Endothelial cell (in vitro differentiated cells): ENCODE results near the gene CXCR5. TPM values are rescaled to one million over a fixed set of nuclear protein-coding genes. Genes with fewer than 3 reads are reported as not detected.

Experiments used
- DNase-seq: peaks from one replicate; pipeline ENCODE4 v3.0.0; 2021; ENCODE audit warnings: low spot score
- H3K27ac Mint-ChIP-seq: one replicate; pipeline ENCODE4 v1.8.0; 2021; ENCODE audit warnings: mixed read lengths, inconsistent platforms; ENCODE audit not compliant: unreplicated experiment
- H3K27me3 Mint-ChIP-seq: one replicate; pipeline ENCODE4 v1.8.0; 2021; ENCODE audit warnings: mild to moderate bottlenecking, moderate library complexity, mixed read lengths, inconsistent platforms; ENCODE audit not compliant: unreplicated experiment
- H3K36me3 Mint-ChIP-seq: one replicate; pipeline ENCODE4 v1.8.0; 2021; ENCODE audit warnings: mild to moderate bottlenecking, low read depth, mixed read lengths, inconsistent platforms; ENCODE audit not compliant: unreplicated experiment
- H3K4me1 Mint-ChIP-seq: one replicate; pipeline ENCODE4 v1.8.0; 2021; ENCODE audit warnings: mild to moderate bottlenecking, mixed read lengths, inconsistent platforms; ENCODE audit not compliant: unreplicated experiment
- H3K4me3 Mint-ChIP-seq: one replicate; pipeline ENCODE4 v1.8.0; 2021; ENCODE audit warnings: mild to moderate bottlenecking, mixed read lengths, inconsistent platforms; ENCODE audit not compliant: unreplicated experiment
- H3K9me3 Mint-ChIP-seq: one replicate; pipeline ENCODE4 v1.8.0; 2021; ENCODE audit warnings: mixed read lengths, inconsistent platforms; ENCODE audit not compliant: unreplicated experiment
- total RNA-seq: library from RNA; stranded (reverse); fragmentation: NEBNext Ultra II Directional; extraction: Animal tissue kit (Norgen Biotek cat#: 25700); gene quantifications from one replicate; pipeline ENCODE4 v1.2.1, GENCODE V29; 2021; ENCODE audit not compliant: unreplicated experiment
- TF ChIP-seq, protein P1 (sequence below): fragments of 200-600 bp; sonication (generic); IDR thresholded peaks from one replicate; pipeline ENCODE4 v1.5.0; 2021; ENCODE audit warnings: antibody characterized with exemption; ENCODE audit not compliant: unreplicated experiment

The CXCR5 gene
- total RNA-seq, 1 donor from 2014 or later, result not detected

GRCh38 chr11:118931571-118931970 is 47.9 kb downstream of the CXCR5 start:
- TF ChIP-seq, protein P1, sequence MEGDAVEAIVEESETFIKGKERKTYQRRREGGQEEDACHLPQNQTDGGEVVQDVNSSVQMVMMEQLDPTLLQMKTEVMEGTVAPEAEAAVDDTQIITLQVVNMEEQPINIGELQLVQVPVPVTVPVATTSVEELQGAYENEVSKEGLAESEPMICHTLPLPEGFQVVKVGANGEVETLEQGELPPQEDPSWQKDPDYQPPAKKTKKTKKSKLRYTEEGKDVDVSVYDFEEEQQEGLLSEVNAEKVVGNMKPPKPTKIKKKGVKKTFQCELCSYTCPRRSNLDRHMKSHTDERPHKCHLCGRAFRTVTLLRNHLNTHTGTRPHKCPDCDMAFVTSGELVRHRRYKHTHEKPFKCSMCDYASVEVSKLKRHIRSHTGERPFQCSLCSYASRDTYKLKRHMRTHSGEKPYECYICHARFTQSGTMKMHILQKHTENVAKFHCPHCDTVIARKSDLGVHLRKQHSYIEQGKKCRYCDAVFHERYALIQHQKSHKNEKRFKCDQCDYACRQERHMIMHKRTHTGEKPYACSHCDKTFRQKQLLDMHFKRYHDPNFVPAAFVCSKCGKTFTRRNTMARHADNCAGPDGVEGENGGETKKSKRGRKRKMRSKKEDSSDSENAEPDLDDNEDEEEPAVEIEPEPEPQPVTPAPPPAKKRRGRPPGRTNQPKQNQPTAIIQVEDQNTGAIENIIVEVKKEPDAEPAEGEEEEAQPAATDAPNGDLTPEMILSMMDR, result no peak
- DNase-seq, result no peak
- Mint-ChIP-seq H3K4me3 (no peak overlapping the region), H3K27ac (no peak overlapping the region), H3K36me3 (no peaks in the 10 kb centered on the region), H3K27me3 (peaks cover 8% of the 10 kb centered on the region), H3K9me3 (no peaks in the 10 kb centered on the region), H3K4me1 (peaks cover 21% of the 10 kb centered on the region)

DNA sequence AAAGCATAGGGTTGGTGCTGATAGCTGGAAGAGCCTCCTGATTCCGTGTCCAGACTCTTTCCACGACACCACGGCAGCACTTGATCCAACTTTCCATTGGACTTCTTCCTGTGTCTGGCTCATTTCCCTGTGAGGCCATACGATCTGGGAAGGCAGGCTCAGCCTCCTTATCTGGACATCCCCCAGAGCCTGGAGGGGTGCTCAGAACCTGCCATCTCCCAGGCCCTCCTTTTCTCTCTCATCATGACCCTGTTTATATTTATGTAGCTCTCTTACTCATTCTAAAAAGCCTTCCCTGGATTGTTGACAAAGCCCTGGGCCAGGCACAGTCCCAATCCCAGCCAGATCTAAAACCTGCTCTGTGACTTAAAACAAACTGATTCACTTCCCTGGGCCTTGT is 49.8 kb downstream of the CXCR5 start:
- Mint-ChIP-seq H3K4me1 (peaks cover 15% of the 10 kb centered on the region), H3K4me3 (no peak overlapping the region), H3K9me3 (no peaks in the 10 kb centered on the region), H3K36me3 (no peaks in the 10 kb centered on the region), H3K27ac (no peak overlapping the region), H3K27me3 (peaks cover 4% of the 10 kb centered on the region)
- TF ChIP-seq, protein P1, result no peak
- no peak for DNase-seq

- TF ChIP-seq, protein P1, result no peak
- Mint-ChIP-seq H3K4me3 (peak overlapping the region; percentile 37), H3K27ac (no peak overlapping the region), H3K27me3 (peaks cover 9% of the 10 kb centered on the region), H3K4me1 (peaks cover 26% of the 10 kb centered on the region), H3K36me3 (no peaks in the 10 kb centered on the region), H3K9me3 (no peaks in the 10 kb centered on the region)
- DNase-seq, result no peak
These were observed 51.7 kb downstream of the CXCR5 start for GRCh38 chr11:118935376-118935775.

DNA sequence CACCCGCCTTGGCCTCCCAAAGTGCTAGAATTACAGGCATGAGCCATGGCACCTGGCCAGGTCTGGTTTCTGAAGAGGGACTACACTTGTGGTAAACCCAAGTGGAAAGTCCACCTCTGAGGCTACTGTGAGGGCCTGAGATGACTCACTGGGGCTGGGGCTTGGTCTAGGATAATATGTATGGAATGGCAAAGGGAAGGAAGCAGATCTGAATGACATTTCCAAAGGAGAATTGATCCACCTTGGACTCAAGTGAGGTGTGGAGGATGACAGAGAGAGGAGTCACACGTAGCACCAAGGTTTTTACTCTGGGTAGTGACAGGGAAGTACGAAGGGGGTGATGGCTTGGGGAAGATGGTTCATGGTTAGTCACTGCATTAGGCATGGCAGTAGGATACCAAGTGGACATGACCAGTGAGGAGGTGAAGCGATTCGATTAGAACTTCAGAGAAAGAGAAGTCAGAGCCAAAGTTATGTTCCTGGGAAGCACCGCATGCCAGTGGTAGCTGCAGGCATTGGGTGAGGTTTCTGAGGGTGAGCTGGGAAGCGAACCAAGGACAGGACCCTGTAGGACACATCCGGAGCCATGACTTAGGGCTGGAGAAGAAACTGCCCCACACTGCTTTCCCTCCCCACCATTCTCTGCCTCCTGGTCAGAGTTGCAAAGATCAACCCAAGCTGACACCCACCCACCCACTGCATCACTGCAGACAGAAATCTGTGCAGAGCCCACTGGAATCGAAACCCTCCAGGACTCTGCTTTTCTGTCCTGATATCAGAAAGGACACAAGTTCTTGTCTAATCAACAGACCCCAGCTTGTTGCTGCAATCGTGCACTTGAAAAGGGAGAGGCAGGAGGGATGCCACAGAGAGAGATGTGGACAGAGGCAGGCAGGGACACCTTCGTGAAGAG is 55.1 kb downstream of the CXCR5 start:
- Mint-ChIP-seq H3K27ac (no peak overlapping the region), H3K27me3 (peaks cover 11% of the 10 kb centered on the region), H3K4me3 (peak overlapping the region; percentile 80), H3K9me3 (no peaks in the 10 kb centered on the region), H3K36me3 (no peaks in the 10 kb centered on the region), H3K4me1 (peaks cover 26% of the 10 kb centered on the region)
- TF ChIP-seq, protein P1, result no peak
- DNase-seq, result no peak

GRCh38 chr11:118939404-118939915 is 55.8 kb downstream of the CXCR5 start:
- H3K4me1 Mint-ChIP-seq, result peaks cover 26% of the 10 kb centered on the region
- no peaks in the 10 kb centered on the region for H3K9me3 Mint-ChIP-seq
- H3K27me3 Mint-ChIP-seq, result peaks cover 11% of the 10 kb centered on the region
- DNase-seq, result no peak
- no peak overlapping the region for H3K27ac Mint-ChIP-seq
- peak overlapping the region; percentile 80 for H3K4me3 Mint-ChIP-seq
- TF ChIP-seq, protein P1, result no peak
- H3K36me3 Mint-ChIP-seq, result no peaks in the 10 kb centered on the region
